H1 (cell line): ENCODE measurements around the gene ASTN2. TPM values are rescaled to one million over a fixed set of nuclear protein-coding genes. Genes with fewer than 3 reads are reported as not detected.

Experiments
- CTCF ChIA-PET: fragments of 300-600 bp; sonication (Branson Sonifier 250); formaldehyde crosslinking; loops from one replicate; lab custom pipeline; 2021; ENCODE audit not compliant: partially characterized antibody; lab: Charles Lee
- POLR2A ChIA-PET: fragments of 300-600 bp; sonication (Branson Sonifier 250); formaldehyde crosslinking; loops from one replicate; lab custom pipeline; 2021; ENCODE audit warnings: inconsistent platforms; ENCODE audit not compliant: partially characterized antibody; lab: Charles Lee
- DNase-seq, 2 experiments: peaks; one replicate each; pipeline versions ENCODE4 v3.0.0 to v3.0.0-alpha.2; 2010 to 2022; ENCODE audit warnings: low spot score in 2 of 2, low read depth in 1 of 2, mixed read lengths in 1 of 2
- FAIRE-seq: peaks from 2 replicates; lab custom pipeline; 2011; peaks lifted over from hg19 to GRCh38; lab: Jason Lieb, UNC
- H2AFZ ChIP-seq: 2 replicates; pipeline ENCODE4 v1.8.1; 2012; ENCODE audit warnings: low read length, inconsistent platforms
- H2AK5ac ChIP-seq: 2 replicates; pipeline ENCODE4 v1.6.1; 2013; ENCODE audit warnings: low read depth, low read length
- H2BK120ac ChIP-seq: replicated peaks from 2 replicates; pipeline ENCODE3; 2013; ENCODE audit warnings: low read depth, low read length, inconsistent platforms
- H2BK12ac ChIP-seq: 2 replicates; pipeline ENCODE4 v1.6.1; 2013; ENCODE audit warnings: low read depth, low read length
- H2BK15ac ChIP-seq: 2 replicates; pipeline ENCODE4 v1.6.1; 2013; ENCODE audit warnings: low read length
- H2BK20ac ChIP-seq: 2 replicates; pipeline ENCODE4 v1.6.1; 2013; ENCODE audit warnings: low read length
- H2BK5ac ChIP-seq: 2 replicates; pipeline ENCODE4 v1.6.1; 2013; ENCODE audit warnings: low read depth, low read length
- H3K14ac ChIP-seq: 2 replicates; pipeline ENCODE4 v1.6.1; 2013; ENCODE audit warnings: inconsistent platforms; ENCODE audit not compliant: insufficient read length
- H3K18ac ChIP-seq: 2 replicates; pipeline ENCODE4 v1.6.1; 2013; ENCODE audit warnings: low read length; ENCODE audit errors: extremely low read depth
- H3K23ac ChIP-seq: 2 replicates; pipeline ENCODE4 v1.6.1; 2013; ENCODE audit warnings: inconsistent platforms; ENCODE audit not compliant: insufficient read length
- H3K23me2 ChIP-seq: 2 replicates; pipeline ENCODE4 v1.6.1; 2013; ENCODE audit warnings: low read depth, low read length
- H3K27ac ChIP-seq: 2 replicates; pipeline ENCODE4 v1.6.1; 2011; ENCODE audit warnings: low read depth, low read length, inconsistent platforms
- H3K27me3 ChIP-seq, 4 experiments: replicated peaks in 1 of 4; 1 replicate in 1 of 4; 2 replicates in 3 of 4; pipeline versions ENCODE4 v1.6.1 to v1.8.1; 2011 to 2013; ENCODE audit warnings: low read length in 3 of 4, mild to moderate bottlenecking in 3 of 4, inconsistent platforms in 2 of 4, mixed read lengths in 2 of 4, moderate library complexity in 1 of 4; ENCODE audit not compliant: control insufficient read depth in 3 of 4, insufficient read depth in 3 of 4; ENCODE audit errors: extremely low read depth in 1 of 4
- H3K36me3 ChIP-seq, 4 experiments: 2 replicates each; pipeline versions ENCODE4 v1.6.1 to v1.8.1; 2011 to 2013; ENCODE audit warnings: mild to moderate bottlenecking in 4 of 4, low read length in 3 of 4, moderate library complexity in 2 of 4, control low read depth in 1 of 4, inconsistent platforms in 1 of 4; ENCODE audit not compliant: insufficient read depth in 4 of 4, control insufficient read depth in 2 of 4
- H3K4ac ChIP-seq: replicated peaks from 2 replicates; pipeline ENCODE3; 2013; ENCODE audit warnings: low read length, low read depth, mixed read lengths, inconsistent platforms; ENCODE audit not compliant: insufficient read length
- H3K4me1 ChIP-seq, 4 experiments: replicated peaks in 1 of 4; 1 replicate in 1 of 4; 2 replicates in 3 of 4; pipeline versions ENCODE4 v1.6.1 to v1.8.1; 2011 to 2013; ENCODE audit warnings: low read length in 3 of 4, inconsistent platforms in 2 of 4, mixed read lengths in 1 of 4; ENCODE audit not compliant: insufficient read depth in 4 of 4, control insufficient read depth in 3 of 4
- H3K4me2 ChIP-seq, 2 experiments: 2 replicates each; pipeline versions ENCODE4 v1.6.1 to v1.8.1; 2011 to 2013; ENCODE audit warnings: low read depth in 2 of 2, low read length in 2 of 2, control low read depth in 1 of 2, inconsistent platforms in 1 of 2, mild to moderate bottlenecking in 1 of 2; ENCODE audit not compliant: insufficient read depth in 1 of 2
- H3K4me3 ChIP-seq, 4 experiments: fragments of 200-600, 300-600 bp in 1 of 4; sonication (generic), shearing (Covaris generic), sonication (Bioruptor Twin) in 1 of 4; 2 replicates each; pipeline versions ENCODE4 v1.5.1 to v1.8.1; 2011 to 2016; ENCODE audit warnings: low read length in 4 of 4, low read depth in 3 of 4, control low read depth in 2 of 4, inconsistent platforms in 2 of 4, mild to moderate bottlenecking in 2 of 4, mixed read lengths in 1 of 4, moderate library complexity in 1 of 4; ENCODE audit not compliant: insufficient read depth in 2 of 4; ENCODE audit errors: extremely low read depth in 1 of 4
- H3K56ac ChIP-seq: replicated peaks from 2 replicates; pipeline ENCODE3; 2013; ENCODE audit warnings: low read depth, mild to moderate bottlenecking, mixed read lengths, low read length, inconsistent platforms; ENCODE audit not compliant: insufficient read length
- H3K79me1 ChIP-seq: 2 replicates; pipeline ENCODE4 v1.6.1; 2013; ENCODE audit warnings: low read depth, low read length, control low read depth
- H3K79me2 ChIP-seq, 2 experiments: 2 replicates each; pipeline versions ENCODE4 v1.6.1 to v1.8.1; 2012 to 2013; ENCODE audit warnings: low read length in 2 of 2, mild to moderate bottlenecking in 2 of 2, inconsistent platforms in 1 of 2; ENCODE audit not compliant: insufficient read depth in 2 of 2, control insufficient read depth in 1 of 2
- H3K9ac ChIP-seq, 4 experiments: replicated peaks in 1 of 4; 1 replicate in 1 of 4; 2 replicates in 3 of 4; pipeline versions ENCODE4 v1.6.1 to v1.8.1; 2011 to 2013; ENCODE audit warnings: low read depth in 3 of 4, low read length in 3 of 4, control low read depth in 2 of 4, mild to moderate bottlenecking in 2 of 4, moderate library complexity in 2 of 4, inconsistent platforms in 1 of 4; ENCODE audit errors: extremely low read depth in 1 of 4
- H3K9me3 ChIP-seq, 2 experiments: 2 replicates each; pipeline versions ENCODE4 v1.6.1 to v1.8.1; 2012 to 2013; ENCODE audit warnings: mild to moderate bottlenecking in 2 of 2, moderate library complexity in 2 of 2, control low read depth in 1 of 2, inconsistent platforms in 1 of 2, low read depth in 1 of 2, low read length in 1 of 2, mixed read lengths in 1 of 2; ENCODE audit not compliant: insufficient read depth in 2 of 2
- H4K20me1 ChIP-seq, 2 experiments: replicated peaks in 1 of 2; 2 replicates each; pipeline versions ENCODE3 to v1.8.1; 2011 to 2013; ENCODE audit warnings: inconsistent platforms in 2 of 2, low read length in 2 of 2, mild to moderate bottlenecking in 1 of 2; ENCODE audit not compliant: insufficient read depth in 2 of 2, control insufficient read depth in 1 of 2
- H4K5ac ChIP-seq: 2 replicates; pipeline ENCODE4 v1.6.1; 2013; ENCODE audit warnings: low read length, low read depth, mixed read lengths, inconsistent platforms; ENCODE audit not compliant: insufficient read length
- H4K8ac ChIP-seq: 2 replicates; pipeline ENCODE4 v1.8.0; 2013; ENCODE audit warnings: mild to moderate bottlenecking, moderate library complexity, low read length, inconsistent platforms; ENCODE audit not compliant: insufficient read depth; ENCODE audit errors: extremely low read depth
- H4K91ac ChIP-seq: replicated peaks from 2 replicates; pipeline ENCODE3; 2013; ENCODE audit warnings: low read length, mixed read lengths, inconsistent platforms; ENCODE audit not compliant: insufficient read length
- ASH2L ChIP-seq: fragments of 200-600, 300-600 bp; sonication (generic); IDR thresholded peaks from one replicate; pipeline ENCODE4 v1.7.1; 2017; ENCODE audit warnings: low read length
- BACH1 ChIP-seq: IDR thresholded peaks from 2 replicates; pipeline ENCODE4 v1.6.1; 2012; ENCODE audit warnings: low read length, improper control_type of control experiment
- CREB1 ChIP-seq: IDR thresholded peaks from 2 replicates; pipeline ENCODE4 v1.6.1; 2012; ENCODE audit warnings: inconsistent platforms
- E2F6 ChIP-seq: IDR thresholded peaks from 2 replicates; pipeline ENCODE4 v1.6.1; 2012; ENCODE audit warnings: inconsistent platforms
- GTF2F1 ChIP-seq: IDR thresholded peaks from 2 replicates; pipeline ENCODE4 v1.6.1; 2012; ENCODE audit warnings: low read depth, low read length, improper control_type of control experiment, borderline replicate concordance
- JUN ChIP-seq: IDR thresholded peaks from 2 replicates; pipeline ENCODE4 v1.6.1; 2011; ENCODE audit warnings: low read depth, mild to moderate bottlenecking, improper control_type of control experiment, low read length
- MAFK ChIP-seq: IDR thresholded peaks from 2 replicates; pipeline ENCODE4 v1.6.1; 2012; ENCODE audit warnings: low read depth, mild to moderate bottlenecking, improper control_type of control experiment, low read length
- MAX ChIP-seq: IDR thresholded peaks from 2 replicates; pipeline ENCODE4 v1.6.1; 2012; ENCODE audit warnings: inconsistent platforms
- NANOG ChIP-seq: IDR thresholded peaks from 2 replicates; pipeline ENCODE4 v1.6.1; 2011; ENCODE audit warnings: low read length, low read depth, mild to moderate bottlenecking, inconsistent platforms; ENCODE audit not compliant: insufficient read depth, poor library complexity, severe bottlenecking
- POU5F1 ChIP-seq: IDR thresholded peaks from 2 replicates; pipeline ENCODE4 v1.6.1; 2011; ENCODE audit warnings: low read depth, mild to moderate bottlenecking, low read length, moderate library complexity
- RNF2 ChIP-seq: fragments of 200-900, 300-1000 bp; sonication (generic); IDR thresholded peaks from 2 replicates; pipeline ENCODE4 v1.7.1; 2016; ENCODE audit warnings: borderline replicate concordance, low read depth, mild to moderate bottlenecking, antibody characterized with exemption, low read length; ENCODE audit not compliant: poor library complexity, severe bottlenecking; ENCODE audit errors: missing control alignments
- SAP30 ChIP-seq: fragments of 300-600 bp; sonication (generic); IDR thresholded peaks from 2 replicates; pipeline ENCODE4 v1.7.1; 2012; ENCODE audit warnings: low read length, moderate library complexity, mild to moderate bottlenecking, inconsistent platforms; ENCODE audit not compliant: insufficient read depth, insufficient replicate concordance
- TAF7 ChIP-seq: optimal IDR thresholded peaks from 2 replicates; pipeline ENCODE3; 2011; ENCODE audit warnings: low read depth, mild to moderate bottlenecking, inconsistent platforms, low read length, moderate library complexity, borderline replicate concordance
- TEAD4 ChIP-seq: IDR thresholded peaks from 2 replicates; pipeline ENCODE4 v1.6.1; 2012; ENCODE audit warnings: low read depth, low read length, inconsistent platforms, mixed read lengths
- WGBS, 2 experiments: shearing (Covaris generic) in 1 of 2; methylation state at CpG; one replicate each; pipeline versions ENCODE4 v1.1.6 to v1.1.7; 2013 to 2015; ENCODE audit warnings: low lambda C conversion rate in 2 of 2, mixed read lengths in 2 of 2, inconsistent platforms in 1 of 2, low coverage in 1 of 2, missing lambda C conversion rate in 1 of 2; ENCODE audit not compliant: insufficient replicate concordance in 2 of 2, insufficient coverage in 1 of 2, insufficient read length in 1 of 2; ENCODE audit errors: extremely low coverage in 1 of 2, missing lambda C conversion rate in 1 of 2; 5-methylcytosine and 5-hydroxymethylcytosine counted together
- polyA plus RNA-seq, 7 experiments: library from polyadenylated mRNA; depleted of rRNA in 3 of 7; stranded (reverse) in 5 of 7; unstranded in 2 of 7; fragments of >200 nt in 5 of 7; fragments of 200-250 nt in 2 of 7; gene quantifications; 1 replicate in 5 of 7; 2 replicates in 1 of 7; 4 replicates in 1 of 7; pipeline versions ENCODE4 v1.2.1 to v1.2.3, GENCODE V29; 2011 to 2013; ENCODE audit warnings: missing spikeins in 2 of 7, mixed read lengths in 2 of 7
- total RNA-seq: library from RNA; stranded (reverse); fragmentation: NEBNext Ultra II Directional; extraction: Animal tissue kit (Norgen Biotek cat#: 25700); gene quantifications from 2 replicates; pipeline ENCODE4 v1.2.1, GENCODE V29; 2021

ASTN2 gene
- total and polyA plus RNA-seq, 2 of the 8 experiments (the other 6 are each of a cell fraction or from before 2014, with no cell fraction given): 8.2 to 13.7 TPM

- Histone ChIP-seq H3K36me3 (no peaks in the 10 kb centered on the region), H2AK5ac (no peak overlapping the region), H3K4me3 (no peak overlapping the region), H3K4me1 (peaks cover 3 to 16% (median 6%) of the 10 kb centered on the region in 4 experiments; a peak in 4 of 7 replicates), H3K56ac (no peak overlapping the region), H2BK120ac (no peak overlapping the region), H3K9ac (no peak overlapping the region), H3K79me2 (no peaks in the 10 kb centered on the region), H2BK20ac (no peak overlapping the region), H4K8ac (no peak overlapping the region), H4K91ac (no peak overlapping the region), H3K79me1 (no peaks in the 10 kb centered on the region), H2BK12ac (no peak overlapping the region), H2AFZ (no peak overlapping the region), H3K23ac (no peak overlapping the region), H3K14ac (no peak overlapping the region), H2BK15ac (no peak overlapping the region), H4K5ac (no peak overlapping the region), H2BK5ac (no peak overlapping the region), H3K23me2 (no peaks in the 10 kb centered on the region), H4K20me1 (no peaks in the 10 kb centered on the region), H3K4ac (no peak overlapping the region), H3K4me2 (no peak overlapping the region), H3K27me3 (no peaks in the 10 kb centered on the region; a peak in 1 of 7 replicates), H3K18ac (no peak overlapping the region), H3K27ac (no peak overlapping the region), H3K9me3 (no peaks in the 10 kb centered on the region)
- FAIRE-seq (no peak), DNase-seq (no peak)
- ChIA-PET POLR2A (no interaction called here), CTCF (interaction anchor here (1.0 kb wide), 1 partner anchor 146 kb away, joined by 3 read pairs; no protein-coding TSS in a partner anchor)
- WGBS, 2 experiments: 85% methylated on average over 2 of the region's 2 CpGs; no CpG with 5 or more reads in 1 of the 2 experiments
- no peak for TF ChIP-seq E2F6
- no peak for TF ChIP-seq TEAD4
- no peak for TF ChIP-seq POU5F1
- no peak for TF ChIP-seq MAFK
- no peak for TF ChIP-seq JUN
- no peak for TF ChIP-seq NANOG
- TF ChIP-seq MAX: no peak
- no peak for TF ChIP-seq BACH1
- no peak for TF ChIP-seq ASH2L
- TF ChIP-seq TAF7: no peak
- TF ChIP-seq SAP30: no peak
- no peak for TF ChIP-seq RNF2
- no peak for TF ChIP-seq GTF2F1
- no peak for TF ChIP-seq CREB1
Observed at GRCh38 chr9:116984111-116984510, 430.7 kb downstream of the ASTN2 start.
